ENCODE data around the gene TENT4B.
A peak's percentile ranks its signal among the peaks of the same experiment; 100 is the strongest.

The TENT4B gene

DNA sequence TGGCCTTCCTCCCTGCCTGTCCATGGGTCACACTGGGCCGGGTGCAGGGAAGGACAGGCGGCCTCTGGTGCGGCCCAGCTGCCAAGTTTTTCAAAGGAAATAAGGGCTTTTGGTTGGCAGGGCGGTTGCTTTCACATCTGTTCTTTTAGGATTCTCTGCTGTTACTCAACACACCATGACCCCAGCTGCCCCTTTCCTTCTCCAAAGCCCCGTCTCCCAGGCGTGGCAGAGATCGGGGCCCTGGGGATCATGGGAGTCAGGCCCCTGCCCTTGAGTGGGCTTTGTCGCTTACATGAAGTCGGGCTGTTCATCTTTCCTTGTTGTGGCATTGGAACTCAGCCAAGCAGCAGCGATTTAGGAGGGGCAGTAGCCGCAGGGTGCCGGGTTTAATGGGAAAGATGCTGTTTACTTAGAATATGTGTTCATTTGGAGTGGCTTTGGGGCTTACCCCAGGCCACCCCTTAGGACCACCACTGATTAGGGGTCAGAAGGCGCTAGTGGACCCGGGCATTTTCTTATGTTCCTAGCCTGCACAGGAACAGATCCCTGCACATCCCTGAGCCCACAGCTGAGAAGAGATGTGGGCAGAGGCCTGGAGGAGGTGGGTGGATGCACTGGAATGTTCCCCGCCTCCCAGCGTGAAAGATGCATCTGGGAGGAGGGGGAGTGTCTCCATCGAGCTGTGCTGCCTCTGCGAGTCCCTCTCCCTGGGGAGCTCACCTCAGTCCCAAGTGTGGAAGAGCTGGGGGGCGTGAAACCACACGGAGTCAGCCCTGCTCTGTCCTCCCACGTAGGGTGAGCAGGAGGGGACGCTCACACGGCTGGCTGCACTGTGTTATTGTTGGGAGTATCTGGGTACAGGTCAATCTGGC, 106.5 kb downstream of the TENT4B start:
- Mint-ChIP-seq H3K4me3 (no peak overlapping the region), H3K9me3 (no peaks in the 10 kb centered on the region), H3K27me3 (ENCODE audit: low read depth) (peaks cover 30% of the 10 kb centered on the region), H3K27ac (no peak overlapping the region), H3K4me1 (ENCODE audit: low read depth) (peaks cover 25% of the 10 kb centered on the region), H3K36me3 (ENCODE audit: low read depth) (peaks cover under 1% of the 10 kb centered on the region)

DNA sequence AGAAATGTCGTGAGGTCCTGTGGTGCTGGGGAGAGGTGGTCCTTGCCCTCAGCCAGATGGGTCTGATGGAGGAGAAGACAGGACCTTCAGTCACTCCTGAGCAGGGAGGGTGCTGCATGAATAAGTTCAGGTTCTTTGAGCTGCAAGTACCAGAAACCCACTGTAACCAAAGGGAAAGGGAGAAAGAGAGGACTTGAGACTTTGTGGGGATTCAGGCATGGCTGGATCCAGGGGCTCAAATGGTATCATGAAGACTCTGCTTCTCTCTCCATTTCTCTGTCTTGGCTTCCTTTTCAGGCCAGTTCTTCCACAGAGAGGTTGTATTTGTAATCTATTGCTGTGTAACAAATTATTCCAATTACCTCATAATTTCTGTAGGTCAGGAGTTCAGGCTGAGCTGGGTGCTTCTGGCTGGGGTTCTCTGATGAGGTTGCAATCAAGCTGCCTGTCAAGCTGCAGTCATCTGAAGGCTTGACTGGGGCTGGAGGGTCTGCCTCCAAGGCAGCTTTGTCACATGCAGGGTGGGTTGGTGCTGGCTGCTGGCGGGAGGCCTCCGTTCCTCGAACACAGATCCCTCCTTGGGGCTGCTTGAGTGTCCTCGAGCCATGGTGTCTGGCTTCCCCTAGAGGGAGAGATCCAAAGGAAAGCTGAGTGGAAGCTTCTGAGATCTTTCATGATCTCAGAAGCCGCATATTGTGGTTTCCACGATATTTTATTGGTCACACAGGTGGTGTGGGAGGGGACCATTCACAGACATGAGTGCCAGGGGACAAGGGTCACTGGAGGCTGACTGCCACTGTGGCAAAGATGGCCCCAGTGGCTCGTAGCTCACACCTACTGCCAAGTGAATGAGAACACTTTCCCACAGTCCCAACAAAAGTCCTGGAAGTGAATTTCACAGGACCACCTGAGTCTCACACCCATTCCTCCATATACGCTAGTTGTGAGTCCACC, 107.4 kb downstream of the TENT4B start:
- Mint-ChIP-seq H3K4me3 (no peak overlapping the region), H3K27ac (no peak overlapping the region)

DNA sequence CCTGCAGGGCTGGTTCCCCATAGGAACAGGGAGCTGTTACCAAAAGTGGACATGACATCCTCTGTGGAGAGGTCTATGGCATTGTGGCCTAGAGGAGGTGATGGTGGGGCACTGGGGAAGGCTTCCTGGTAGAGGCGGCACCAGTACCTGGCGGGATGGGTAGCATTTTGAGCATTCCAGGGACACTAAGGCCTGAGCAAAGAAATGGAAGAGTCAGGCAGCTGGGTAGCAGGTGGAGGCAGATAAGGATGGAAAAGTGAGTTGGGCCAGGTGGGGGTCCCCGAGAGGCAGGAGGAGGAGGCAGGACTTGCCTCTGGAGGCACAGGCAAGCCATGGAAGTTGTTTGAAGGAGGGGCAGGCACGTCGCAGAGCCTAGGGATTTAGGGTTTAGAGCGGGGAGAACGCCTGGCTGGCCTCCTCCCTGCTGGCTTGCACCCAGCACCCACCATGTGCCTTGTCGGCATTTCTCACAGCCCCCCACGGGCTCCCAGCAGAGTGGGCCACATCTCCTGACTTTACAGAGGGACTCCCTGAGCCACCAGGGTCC, 108.1 kb downstream of the TENT4B start:
- H3K4me3 Mint-ChIP-seq, result no peak overlapping the region
- H3K4me1 Mint-ChIP-seq (ENCODE audit: low read depth), result peaks cover 38% of the 10 kb centered on the region
- H3K36me3 Mint-ChIP-seq (ENCODE audit: low read depth), result peaks cover 3% of the 10 kb centered on the region
- H3K9me3 Mint-ChIP-seq, result no peaks in the 10 kb centered on the region
- peaks cover 20% of the 10 kb centered on the region for H3K27me3 Mint-ChIP-seq (ENCODE audit: low read depth)
- no peak overlapping the region for H3K27ac Mint-ChIP-seq

More for the DNA sequence above, 107.4 kb downstream of the TENT4B start:
- Mint-ChIP-seq H3K9me3 (no peaks in the 10 kb centered on the region), H3K36me3 (ENCODE audit: low read depth) (peaks cover 3% of the 10 kb centered on the region), H3K4me1 (ENCODE audit: low read depth) (peaks cover 32% of the 10 kb centered on the region), H3K27me3 (ENCODE audit: low read depth) (peaks cover 27% of the 10 kb centered on the region)

DNA sequence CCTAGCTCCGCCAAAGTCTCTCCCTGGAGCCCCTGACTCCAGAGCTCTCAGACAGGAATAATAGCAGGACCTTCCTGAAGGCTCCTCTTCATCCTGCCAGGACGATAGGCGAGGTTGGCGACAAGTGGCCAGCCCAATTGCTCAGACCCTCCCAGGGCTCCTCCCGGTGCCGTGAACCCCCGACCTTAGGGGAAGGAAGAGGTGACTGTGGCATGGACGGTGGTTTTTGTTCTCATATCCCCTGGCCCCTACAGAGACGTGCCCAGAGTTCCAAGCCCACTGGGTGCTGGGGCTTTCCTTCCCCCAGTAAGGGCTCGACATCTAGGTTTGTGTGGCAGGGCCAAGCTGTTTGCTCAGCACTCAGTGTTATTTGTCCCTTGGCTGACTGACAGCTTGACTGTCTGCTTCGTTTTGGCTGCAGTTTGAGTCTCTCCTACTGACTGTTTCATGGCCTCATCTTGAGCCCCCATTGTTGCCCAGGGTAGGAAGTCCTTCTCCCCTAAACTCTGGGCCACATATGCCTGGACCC, 108.7 kb downstream of the TENT4B start:
- Mint-ChIP-seq H3K27me3 (ENCODE audit: low read depth) (peaks cover 17% of the 10 kb centered on the region), H3K4me1 (ENCODE audit: low read depth) (peaks cover 40% of the 10 kb centered on the region), H3K36me3 (ENCODE audit: low read depth) (peaks cover 3% of the 10 kb centered on the region), H3K4me3 (no peak overlapping the region), H3K9me3 (no peaks in the 10 kb centered on the region), H3K27ac (no peak overlapping the region)

DNA sequence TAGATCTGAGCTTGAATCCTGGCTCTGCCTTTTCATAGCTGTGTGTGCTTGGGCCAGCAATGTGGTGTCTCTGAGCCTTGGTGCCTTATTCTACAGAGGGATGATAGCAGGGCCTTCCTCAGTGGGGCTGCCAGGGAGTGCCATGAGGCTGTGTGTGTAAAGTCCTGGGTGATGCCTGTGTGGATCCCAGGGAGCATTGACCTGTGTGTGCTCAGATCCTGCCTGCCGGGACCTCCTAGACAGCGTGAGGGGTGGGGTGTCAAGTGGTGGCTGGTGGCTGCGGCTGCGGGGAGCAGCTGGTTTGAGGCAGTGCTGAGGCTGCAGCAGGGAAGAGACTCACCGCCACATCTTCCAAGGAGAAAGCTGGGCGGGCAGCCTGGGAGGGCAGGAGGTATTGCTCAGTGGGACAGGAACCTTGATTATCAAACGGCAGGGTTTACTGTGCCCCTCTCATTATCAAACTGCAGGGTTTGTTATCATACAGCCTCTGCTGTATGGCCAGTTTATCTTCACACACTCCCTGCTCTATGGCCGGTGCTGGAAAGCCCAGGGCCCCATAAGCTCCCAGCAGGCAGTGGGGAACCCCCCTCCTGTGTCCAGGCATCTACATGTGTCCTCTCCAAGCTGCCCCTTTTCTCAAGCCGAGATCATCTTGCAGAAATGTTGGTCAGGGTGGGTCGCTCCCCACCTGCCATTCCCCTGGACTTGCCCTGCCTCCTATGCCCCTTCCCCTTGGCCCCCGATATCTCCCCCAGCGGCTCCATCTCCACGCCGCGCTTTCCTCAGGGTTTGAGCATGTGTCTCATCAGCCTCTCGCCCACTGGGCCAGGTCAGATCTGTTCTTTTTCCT, 110.2 kb downstream of the TENT4B start:
- peak overlapping the region; percentile 19 for H3K4me3 Mint-ChIP-seq
- peaks cover 13% of the 10 kb centered on the region for H3K27me3 Mint-ChIP-seq (ENCODE audit: low read depth)
- peak overlapping the region; percentile 68 for H3K27ac Mint-ChIP-seq
- no peaks in the 10 kb centered on the region for H3K9me3 Mint-ChIP-seq
- H3K4me1 Mint-ChIP-seq (ENCODE audit: low read depth), result peaks cover 48% of the 10 kb centered on the region
- peaks cover 9% of the 10 kb centered on the region for H3K36me3 Mint-ChIP-seq (ENCODE audit: low read depth)

DNA sequence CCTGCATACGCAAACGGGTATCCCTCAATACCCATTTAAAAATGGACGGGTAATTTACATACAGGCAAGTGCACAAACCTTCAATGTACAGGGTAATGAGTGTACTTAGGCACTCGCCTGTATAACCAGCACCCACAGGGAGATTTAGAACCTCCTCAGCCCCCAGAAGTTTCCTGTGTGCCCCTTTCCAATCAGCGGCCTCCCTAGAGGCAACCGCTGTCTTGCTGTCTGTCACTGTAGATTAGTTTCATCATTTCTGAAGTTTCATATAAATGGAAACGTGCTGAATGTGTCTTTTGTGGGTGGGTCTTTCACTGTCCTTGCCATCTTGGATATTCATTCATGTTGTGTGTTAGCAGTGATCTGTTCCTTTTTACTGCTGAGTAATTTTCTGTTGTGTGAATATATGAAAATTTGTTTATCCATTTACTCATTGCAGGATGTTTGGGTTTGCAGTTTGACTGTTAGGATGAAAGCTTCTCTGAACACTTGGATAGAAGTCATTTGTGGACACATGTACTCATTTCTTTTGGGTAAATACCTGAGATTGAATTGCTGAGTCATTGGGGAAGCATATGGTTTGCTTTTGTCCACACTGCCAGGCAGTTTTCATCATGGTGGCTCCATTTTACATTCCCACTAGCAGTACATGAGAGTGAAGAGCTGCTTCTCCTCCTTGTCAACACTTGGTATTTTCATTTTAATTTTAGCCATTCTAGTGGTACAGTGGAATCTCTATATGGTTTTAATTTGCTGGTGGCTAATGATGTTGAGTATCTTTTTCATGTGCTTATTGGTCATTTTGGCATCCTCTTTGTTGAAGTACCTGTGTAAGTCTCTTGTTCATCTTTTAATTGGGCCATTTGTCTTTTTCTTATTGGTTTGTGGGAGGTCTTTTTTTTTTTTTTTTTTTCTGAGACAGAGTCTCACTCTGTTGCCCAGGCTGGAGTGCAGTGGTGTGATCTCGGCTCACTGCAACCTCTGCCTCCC, 111.1 kb downstream of the TENT4B start:
- peak overlapping the region; percentile 19 for H3K4me3 Mint-ChIP-seq
- H3K4me1 Mint-ChIP-seq (ENCODE audit: low read depth), result peaks cover 56% of the 10 kb centered on the region
- peak overlapping the region; percentile 68 for H3K27ac Mint-ChIP-seq
- H3K9me3 Mint-ChIP-seq, result no peaks in the 10 kb centered on the region
- peaks cover 16% of the 10 kb centered on the region for H3K36me3 Mint-ChIP-seq (ENCODE audit: low read depth)
- H3K27me3 Mint-ChIP-seq (ENCODE audit: low read depth), result peaks cover 8% of the 10 kb centered on the region

DNA sequence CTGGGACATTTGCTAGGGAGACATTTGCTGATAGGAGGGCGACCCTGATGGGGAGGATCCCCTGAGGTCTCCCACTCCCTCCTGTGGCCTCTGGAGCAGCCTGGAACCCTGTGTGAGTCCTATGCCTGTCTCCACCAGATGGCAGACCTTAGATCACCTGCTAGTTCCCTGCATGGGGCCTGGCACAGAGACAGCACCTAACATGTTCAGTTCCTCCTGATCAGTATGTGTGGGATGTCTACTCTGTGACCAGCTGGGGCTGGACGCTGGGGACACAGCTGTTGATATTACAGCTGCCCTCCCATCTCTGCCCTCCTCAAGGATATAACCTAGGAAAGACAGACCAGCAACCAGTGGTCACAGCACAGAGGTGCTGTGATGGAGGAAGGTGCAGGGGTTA, 112.2 kb downstream of the TENT4B start:
- Mint-ChIP-seq H3K4me1 (ENCODE audit: low read depth) (peaks cover 61% of the 10 kb centered on the region), H3K27me3 (ENCODE audit: low read depth) (peaks cover 3% of the 10 kb centered on the region), H3K36me3 (ENCODE audit: low read depth) (peaks cover 19% of the 10 kb centered on the region), H3K9me3 (no peaks in the 10 kb centered on the region), H3K4me3 (peak overlapping the region; percentile 69), H3K27ac (peak overlapping the region; percentile 86)

DNA sequence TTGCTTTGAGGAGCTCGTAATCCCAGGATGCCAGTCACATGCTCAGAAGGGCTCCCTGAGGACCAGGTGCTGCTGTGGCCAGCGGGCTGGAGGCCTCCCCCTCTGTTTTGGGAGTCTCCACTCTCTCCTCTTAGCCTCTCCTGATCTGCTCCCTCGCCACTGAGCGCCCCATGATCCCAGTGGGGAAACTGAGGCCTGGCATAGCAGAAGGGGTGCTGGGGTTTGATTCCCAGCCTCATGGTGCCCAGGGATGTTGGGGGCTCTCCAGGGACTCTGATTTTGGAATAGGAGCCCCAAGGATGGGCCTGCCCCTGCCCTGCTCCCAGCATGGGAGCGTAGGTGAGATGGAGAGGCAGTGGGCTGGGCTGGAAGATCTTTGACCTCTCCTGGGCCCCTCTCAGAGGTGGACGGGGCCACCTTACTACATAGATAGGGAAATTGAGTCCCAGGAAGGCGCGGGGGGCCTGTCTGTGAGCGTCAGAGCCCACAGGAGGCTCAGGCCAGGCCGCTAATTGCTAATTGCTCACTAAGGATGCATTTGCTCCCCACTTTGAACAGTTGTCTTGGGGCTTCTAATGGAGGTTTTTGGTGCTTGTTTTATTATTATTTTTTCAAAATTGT, 112.7 kb downstream of the TENT4B start:
- H3K27ac Mint-ChIP-seq, result peak overlapping the region; percentile 95
- peaks cover 66% of the 10 kb centered on the region for H3K4me1 Mint-ChIP-seq (ENCODE audit: low read depth)
- peak overlapping the region; percentile 95 for H3K4me3 Mint-ChIP-seq
- H3K27me3 Mint-ChIP-seq (ENCODE audit: low read depth), result no peaks in the 10 kb centered on the region
- H3K36me3 Mint-ChIP-seq (ENCODE audit: low read depth), result peaks cover 19% of the 10 kb centered on the region
- H3K9me3 Mint-ChIP-seq, result no peaks in the 10 kb centered on the region

DNA sequence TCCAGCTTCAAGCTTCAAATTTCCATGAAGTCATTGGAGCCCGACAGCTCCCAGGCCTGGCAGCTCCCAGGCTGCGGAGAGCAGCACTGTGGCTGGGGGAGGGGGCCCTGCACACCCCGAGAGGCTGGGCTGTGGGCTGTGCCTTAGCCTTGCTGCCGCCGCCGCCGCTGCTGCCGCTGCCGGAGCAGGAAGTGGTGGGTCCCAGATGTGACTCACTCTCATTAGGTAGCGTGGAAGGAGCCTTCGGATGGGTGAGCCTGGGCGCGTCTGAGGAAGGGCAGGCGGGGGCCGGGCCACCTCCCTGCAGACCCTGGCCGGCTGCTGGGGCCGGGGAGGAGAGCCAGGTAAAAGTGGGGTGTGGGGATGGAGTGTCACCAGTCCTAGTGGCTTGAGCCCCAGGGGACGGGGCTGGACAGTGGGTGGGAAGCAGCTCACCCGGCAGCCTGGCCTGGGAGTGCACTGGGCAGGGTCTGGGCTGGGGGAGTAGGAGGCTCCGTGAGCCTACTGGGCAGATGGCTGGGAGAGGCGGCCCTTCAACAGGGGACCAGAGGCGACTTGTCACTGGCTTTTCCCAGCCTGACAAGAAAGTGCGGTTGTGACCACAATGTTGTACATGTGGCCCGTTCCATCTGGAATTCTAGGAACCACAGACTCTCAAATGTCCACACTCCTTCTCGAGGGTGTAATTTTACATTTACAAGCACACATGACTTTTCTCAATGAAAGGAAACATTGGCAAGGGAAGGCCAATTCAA, 113.4 kb downstream of the TENT4B start, which contains the start of gene ADCY7:
ADCY7 (plus strand) TSS at position 215 of the 755 bp plus-strand sequence. CDS start 21,629 bp downstream, outside the sequence.
- Mint-ChIP-seq H3K36me3 (ENCODE audit: low read depth) (peaks cover 23% of the 10 kb centered on the region), H3K9me3 (no peaks in the 10 kb centered on the region), H3K27ac (peak within 1 kb of the TSS; percentile 95), H3K4me3 (peak within 1 kb of the TSS; percentile 95), H3K4me1 (ENCODE audit: low read depth) (peaks cover 68% of the 10 kb centered on the region), H3K27me3 (ENCODE audit: low read depth) (no peaks in the 10 kb centered on the region)

DNA sequence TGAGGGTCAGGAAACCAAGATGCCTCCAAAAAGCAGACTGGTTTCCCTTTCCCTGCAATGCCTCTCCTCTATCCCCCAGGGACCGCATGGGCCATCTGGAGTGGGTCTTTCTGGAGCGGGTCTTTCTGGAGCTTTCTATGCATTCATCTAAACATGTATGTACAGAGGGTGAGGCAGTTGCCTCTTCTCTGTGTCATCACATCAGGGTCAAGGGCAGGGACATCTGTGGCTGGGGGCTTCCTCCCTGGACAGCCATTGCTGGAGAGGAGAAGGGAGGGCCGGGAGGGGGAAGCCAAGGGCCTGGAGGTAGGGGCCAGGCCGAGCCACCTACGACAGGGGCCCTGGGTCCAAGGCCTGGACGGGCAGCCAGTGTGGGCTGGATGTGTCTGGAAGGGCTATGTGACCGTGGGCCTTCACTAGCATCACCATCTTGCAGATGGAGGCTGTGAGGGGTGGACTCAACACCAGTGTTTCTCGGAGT, 114.1 kb downstream of the TENT4B start:
- peaks cover 23% of the 10 kb centered on the region for H3K36me3 Mint-ChIP-seq (ENCODE audit: low read depth)

DNA sequence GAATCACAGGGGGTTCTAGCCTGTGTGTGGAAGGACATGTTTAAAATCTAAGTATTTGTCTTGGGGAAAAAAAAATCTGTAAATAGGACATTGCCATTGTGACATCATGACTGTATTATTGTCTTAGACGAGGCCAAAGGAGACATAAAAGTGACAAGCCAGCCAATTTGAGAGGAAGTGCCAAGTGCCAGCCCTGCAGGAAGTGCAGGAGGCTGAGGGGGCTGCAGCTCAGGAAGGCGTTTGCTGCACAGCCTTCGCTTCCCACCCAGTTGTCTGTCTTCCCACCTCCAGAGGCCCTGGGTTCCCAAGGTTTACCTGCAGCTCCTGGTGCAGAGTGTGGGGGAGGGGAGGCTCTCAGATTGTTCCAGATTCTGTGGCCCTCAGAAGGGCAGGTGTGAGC, 114.5 kb downstream of the TENT4B start:
- Mint-ChIP-seq H3K4me1 (ENCODE audit: low read depth) (peaks cover 71% of the 10 kb centered on the region), H3K4me3 (peak overlapping the region; percentile 95), H3K36me3 (ENCODE audit: low read depth) (peaks cover 28% of the 10 kb centered on the region), H3K27ac (peak overlapping the region; percentile 95), H3K9me3 (no peaks in the 10 kb centered on the region), H3K27me3 (ENCODE audit: low read depth) (no peaks in the 10 kb centered on the region)

More for the DNA sequence above, 114.1 kb downstream of the TENT4B start:
- Mint-ChIP-seq H3K4me3 (peak overlapping the region; percentile 95), H3K4me1 (ENCODE audit: low read depth) (peaks cover 69% of the 10 kb centered on the region), H3K27ac (peak overlapping the region; percentile 95), H3K27me3 (ENCODE audit: low read depth) (no peaks in the 10 kb centered on the region), H3K9me3 (no peaks in the 10 kb centered on the region)
